Breast epithelium (tissue), 3 donors: ENCODE results near the gene ASB2.

Experiments used
- POLR2AphosphoS5 ChIP-seq, 3 donors: sonication (generic); formaldehyde crosslinking; IDR thresholded peaks; one replicate each; pipeline ENCODE4 v1.6.1; 2017; ENCODE audit warnings: antibody characterized with exemption in 3 of 3
- TF ChIP-seq, protein P1 (sequence below), 3 donors: fragments of 450-650 bp; IDR thresholded peaks; one replicate each; pipeline ENCODE4 v1.5.1; 2016 to 2017; ENCODE audit warnings: antibody characterized with exemption in 3 of 3, mild to moderate bottlenecking in 3 of 3, moderate library complexity in 3 of 3

DNA sequence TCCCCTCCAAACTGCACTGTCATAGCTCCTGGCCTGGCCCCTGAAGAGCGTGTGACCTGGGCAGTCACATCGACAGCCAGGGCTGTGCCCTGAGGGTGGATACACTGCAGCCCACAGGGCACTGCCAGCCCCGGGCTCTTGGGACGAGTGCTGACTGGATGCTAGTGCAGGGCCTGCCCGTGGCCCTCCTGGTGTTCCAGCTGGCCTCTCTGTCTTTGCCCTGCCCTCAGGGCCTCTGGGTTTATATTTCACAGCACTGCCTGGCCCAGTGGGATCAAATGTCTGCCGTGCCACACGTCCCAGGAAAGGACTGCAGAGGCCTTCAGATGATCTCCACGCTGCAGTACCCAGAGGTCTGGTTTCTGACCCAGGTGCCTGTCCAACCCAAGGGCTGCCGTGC lies 10.6 kb upstream of the ASB2 start:
- no peak for TF ChIP-seq POLR2AphosphoS5 (IDR thresholded peaks at IDR 0.05)
- TF ChIP-seq, protein P1, sequence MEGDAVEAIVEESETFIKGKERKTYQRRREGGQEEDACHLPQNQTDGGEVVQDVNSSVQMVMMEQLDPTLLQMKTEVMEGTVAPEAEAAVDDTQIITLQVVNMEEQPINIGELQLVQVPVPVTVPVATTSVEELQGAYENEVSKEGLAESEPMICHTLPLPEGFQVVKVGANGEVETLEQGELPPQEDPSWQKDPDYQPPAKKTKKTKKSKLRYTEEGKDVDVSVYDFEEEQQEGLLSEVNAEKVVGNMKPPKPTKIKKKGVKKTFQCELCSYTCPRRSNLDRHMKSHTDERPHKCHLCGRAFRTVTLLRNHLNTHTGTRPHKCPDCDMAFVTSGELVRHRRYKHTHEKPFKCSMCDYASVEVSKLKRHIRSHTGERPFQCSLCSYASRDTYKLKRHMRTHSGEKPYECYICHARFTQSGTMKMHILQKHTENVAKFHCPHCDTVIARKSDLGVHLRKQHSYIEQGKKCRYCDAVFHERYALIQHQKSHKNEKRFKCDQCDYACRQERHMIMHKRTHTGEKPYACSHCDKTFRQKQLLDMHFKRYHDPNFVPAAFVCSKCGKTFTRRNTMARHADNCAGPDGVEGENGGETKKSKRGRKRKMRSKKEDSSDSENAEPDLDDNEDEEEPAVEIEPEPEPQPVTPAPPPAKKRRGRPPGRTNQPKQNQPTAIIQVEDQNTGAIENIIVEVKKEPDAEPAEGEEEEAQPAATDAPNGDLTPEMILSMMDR (IDR thresholded peaks at IDR 0.05) = no peak
